Hematopoietic multipotent progenitor cell treated with erythropoietin and hydrocortisone succinate and interleukin-3 and kit ligand, for 6 days (in vitro differentiated cells): Measurements from ENCODE around the gene MTHFD2L.
"Not testable (repeated sequence)": the region's sequence is repeated elsewhere in the genome, so short reads cannot be mapped to it uniquely, and the experiment has no call there.

Experiments used
- DNase-seq: peaks from one replicate; pipeline ENCODE4 v3.0.0-alpha.2; 2015

MTHFD2L gene

DNA sequence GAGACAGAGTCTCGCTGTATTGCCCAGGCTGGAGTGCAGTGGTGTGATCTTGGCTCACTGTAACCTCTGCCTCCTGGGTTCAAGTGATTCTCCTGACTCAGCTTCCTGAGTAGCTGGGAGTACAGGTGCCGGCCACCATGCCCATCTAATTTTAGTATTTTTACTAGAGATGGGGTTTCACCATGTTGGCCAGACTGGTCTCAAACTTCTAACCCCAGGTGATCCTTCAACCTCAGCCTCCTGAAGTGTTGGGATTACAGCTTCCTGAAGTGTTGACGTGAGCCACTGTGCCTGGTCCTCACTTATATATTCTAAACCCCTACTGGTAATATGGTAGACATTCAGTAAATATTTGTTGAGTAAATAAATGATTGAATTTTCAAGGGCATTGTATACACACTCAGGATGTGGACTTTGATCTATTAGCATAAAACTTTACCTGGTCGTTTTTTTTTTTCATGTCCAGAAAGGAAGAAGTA lies 33.0 kb downstream of the MTHFD2L start:
- no peak for DNase-seq

GRCh38 chr4:74197080-74197479 lies 39.2 kb downstream of the MTHFD2L start:
- no peak for DNase-seq

- DNase-seq = no peak
These were observed 44.2 kb downstream of the MTHFD2L start for GRCh38 chr4:74202062-74202586.

GRCh38 chr4:74203467-74203866 lies 45.5 kb downstream of the MTHFD2L start:
- DNase-seq = no peak

DNA sequence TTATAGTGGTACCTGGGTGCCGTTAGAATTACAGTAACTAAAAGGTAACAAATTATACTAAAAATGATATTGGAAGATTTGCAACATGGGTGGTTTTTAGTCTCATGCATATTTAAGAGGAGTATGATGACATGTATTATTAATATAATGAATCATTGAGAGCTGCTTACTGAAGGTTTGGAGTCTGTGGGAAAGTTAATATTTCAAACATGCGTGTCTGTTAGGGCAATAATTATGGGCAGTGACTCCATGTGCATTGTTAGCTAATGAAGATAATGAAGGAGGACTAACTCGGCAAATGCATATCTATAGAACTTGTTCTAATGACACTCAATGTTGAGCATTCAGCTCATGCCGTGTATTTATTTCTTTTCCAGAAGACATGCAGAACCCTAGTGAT lies 47.1 kb downstream of the MTHFD2L start:
- DNase-seq = no peak

DNA sequence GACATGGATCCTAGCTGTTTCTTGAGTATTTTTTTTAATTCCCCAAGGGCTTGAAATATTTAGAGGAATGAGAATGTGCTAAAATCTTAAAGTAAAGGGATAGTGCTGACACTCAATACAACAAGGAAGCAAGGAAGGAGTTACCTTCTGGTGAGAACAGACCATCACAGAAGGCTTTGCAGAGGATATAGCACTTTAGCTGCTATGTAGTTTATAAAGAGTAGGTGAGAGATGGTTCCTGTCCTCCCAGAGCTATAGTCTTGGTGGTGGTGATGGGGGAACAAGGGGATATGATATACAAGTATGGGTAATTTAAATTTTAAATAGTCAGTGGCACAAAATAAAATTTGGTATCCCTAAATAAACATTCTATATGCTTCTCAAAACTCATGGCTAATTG lies 47.6 kb downstream of the MTHFD2L start:
- DNase-seq = no peak

GRCh38 chr4:74206088-74206825 lies 48.3 kb downstream of the MTHFD2L start:
- peak; percentile 74 for DNase-seq

- DNase-seq = not testable (repeated sequence)
These were observed 56.7 kb downstream of the MTHFD2L start for GRCh38 chr4:74214457-74215159.

DNA sequence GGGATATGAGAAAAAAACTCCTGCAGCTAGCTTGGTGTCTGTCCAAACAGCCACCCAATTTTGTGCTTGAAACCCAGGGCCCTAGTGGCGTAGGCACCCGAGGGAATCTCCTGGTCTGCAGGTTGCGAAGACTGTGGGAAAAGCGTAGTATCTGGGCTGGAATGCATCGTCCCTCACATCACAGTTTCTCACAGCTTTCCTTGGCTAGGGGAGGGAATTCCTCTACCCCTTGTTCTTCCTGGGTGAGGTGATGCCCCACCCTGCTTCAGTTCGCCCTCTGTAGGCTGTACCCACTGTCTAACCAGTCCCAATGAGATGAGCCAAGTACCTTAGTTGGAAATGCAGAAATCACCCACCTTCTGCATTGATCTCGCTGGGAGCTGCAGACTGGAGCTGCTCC lies 57.3 kb downstream of the MTHFD2L start:
- DNase-seq = not testable (repeated sequence)

DNA sequence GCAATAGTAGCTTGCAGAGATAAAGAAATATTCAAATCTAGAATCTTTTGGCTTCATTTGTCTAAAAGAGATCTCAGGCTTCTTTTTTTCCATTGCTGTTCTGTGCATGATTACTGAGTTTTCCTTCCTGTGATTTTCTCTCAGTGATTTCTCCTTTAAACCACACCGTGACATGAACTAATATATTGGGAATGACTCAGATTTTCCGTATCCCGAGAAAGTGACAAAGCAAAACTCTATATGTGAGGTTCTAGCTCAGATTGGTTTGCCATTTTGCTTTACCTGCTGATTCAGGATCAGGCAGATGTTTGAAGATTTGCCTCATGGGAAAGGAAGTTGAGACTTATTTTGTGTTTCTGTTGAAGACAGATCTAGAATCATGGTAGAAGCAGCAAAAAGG lies 59.4 kb downstream of the MTHFD2L start:
- DNase-seq = no peak

GRCh38 chr4:74218201-74218600 lies 60.3 kb downstream of the MTHFD2L start:
- no peak for DNase-seq

- no peak for DNase-seq
These were observed 61.3 kb downstream of the MTHFD2L start for GRCh38 chr4:74219240-74219639.

GRCh38 chr4:74223098-74223497 lies 65.2 kb downstream of the MTHFD2L start:
- DNase-seq = no peak

DNA sequence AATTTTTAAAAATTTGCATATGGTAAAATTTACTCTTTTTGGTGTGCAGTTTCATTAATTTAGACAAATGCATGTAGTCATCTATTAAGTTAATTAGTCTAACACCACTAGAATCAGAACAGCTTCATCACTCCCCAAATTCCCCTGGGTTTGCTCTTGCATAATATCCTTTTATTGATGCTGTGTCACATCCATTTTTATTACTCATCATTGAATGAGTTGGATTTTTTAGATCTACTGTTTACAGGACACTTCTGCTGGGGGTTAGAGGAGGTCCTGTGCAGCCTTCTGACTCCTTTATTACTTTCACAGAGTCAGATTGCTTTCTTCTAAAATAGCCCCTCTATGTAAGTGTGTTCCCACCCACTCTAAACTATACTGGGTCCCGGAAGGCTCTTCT lies 65.9 kb downstream of the MTHFD2L start:
- no peak for DNase-seq

DNA sequence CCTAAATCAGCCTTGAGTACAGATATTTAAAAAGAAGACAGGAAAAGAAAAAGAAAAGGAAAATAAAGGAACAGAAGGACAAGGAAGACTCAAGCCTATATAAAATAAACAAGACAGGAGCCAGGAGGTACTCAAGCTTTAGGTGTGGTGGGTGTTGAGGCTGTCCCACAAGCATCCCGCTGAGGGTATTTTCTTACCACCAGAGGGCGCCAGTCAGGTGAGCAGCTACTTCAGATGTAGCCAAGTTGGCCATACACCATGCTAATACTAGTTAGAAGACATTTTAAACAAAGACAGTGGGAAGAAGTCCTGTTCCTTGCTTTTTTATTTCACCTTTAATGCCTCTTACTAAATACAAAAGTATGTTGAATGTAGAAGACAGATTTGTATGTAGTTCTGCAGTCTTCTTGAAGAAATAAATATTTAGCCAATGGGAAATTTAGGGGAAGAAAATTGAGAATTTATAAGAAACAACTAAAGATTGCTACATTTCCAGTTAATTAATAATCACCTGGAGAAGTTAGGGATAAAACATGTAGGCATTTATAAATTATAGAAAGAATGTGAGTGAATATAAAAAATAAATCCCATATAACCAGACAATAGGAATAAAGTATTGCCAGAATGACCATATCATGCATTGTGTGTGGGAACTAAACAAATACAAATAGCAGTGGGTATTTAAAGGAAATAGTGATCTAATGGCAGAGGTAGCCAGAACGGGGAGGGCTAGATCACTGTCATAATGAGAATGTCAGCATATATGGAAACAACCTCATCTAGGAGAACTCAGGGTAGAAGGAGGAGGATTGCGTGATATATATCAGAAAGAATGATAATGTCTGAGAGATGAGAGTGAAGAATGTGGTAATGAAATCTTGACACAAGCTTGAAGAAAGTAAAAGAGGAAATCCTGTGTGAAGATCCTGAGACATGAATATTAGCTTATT lies 71.0 kb downstream of the MTHFD2L start:
- DNase-seq = peak; percentile 91

- peak; percentile 83 for DNase-seq
These were observed 73.1 kb downstream of the MTHFD2L start for GRCh38 chr4:74230902-74231499.

- peak; percentile 24 for DNase-seq
These were observed 77.2 kb downstream of the MTHFD2L start for GRCh38 chr4:74235135-74235534.

DNA sequence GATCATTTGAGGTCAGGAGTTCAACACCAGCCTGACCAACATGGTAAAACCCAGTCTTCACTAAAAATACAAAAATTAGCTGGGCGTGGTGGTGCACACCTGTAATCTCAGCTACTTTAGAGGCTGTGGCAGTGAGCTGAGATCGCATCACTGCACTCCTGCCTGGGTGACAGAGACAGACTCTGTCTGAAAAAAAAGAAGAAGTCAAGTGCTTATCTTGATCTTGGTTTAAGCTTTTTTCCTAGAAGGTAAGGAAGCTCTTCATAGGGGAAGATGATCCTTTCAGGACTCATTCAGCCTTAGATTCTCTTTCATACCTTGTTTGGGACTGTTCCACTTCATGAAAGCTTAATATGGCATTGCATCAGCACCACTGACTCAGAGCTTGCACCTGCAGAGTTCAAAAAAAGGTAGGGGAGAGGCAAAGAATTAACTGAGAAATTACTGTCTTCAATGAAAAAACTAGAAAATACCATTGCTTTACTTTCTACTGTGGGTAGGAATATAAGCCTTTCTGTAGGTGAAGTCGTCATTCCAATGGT lies 79.6 kb downstream of the MTHFD2L start:
- peak; percentile 25 for DNase-seq

- peak; percentile 20 for DNase-seq
These were observed 86.1 kb downstream of the MTHFD2L start for GRCh38 chr4:74244049-74244448.

- no peak for DNase-seq
These were observed 95.0 kb downstream of the MTHFD2L start for GRCh38 chr4:74252933-74253332.

DNA sequence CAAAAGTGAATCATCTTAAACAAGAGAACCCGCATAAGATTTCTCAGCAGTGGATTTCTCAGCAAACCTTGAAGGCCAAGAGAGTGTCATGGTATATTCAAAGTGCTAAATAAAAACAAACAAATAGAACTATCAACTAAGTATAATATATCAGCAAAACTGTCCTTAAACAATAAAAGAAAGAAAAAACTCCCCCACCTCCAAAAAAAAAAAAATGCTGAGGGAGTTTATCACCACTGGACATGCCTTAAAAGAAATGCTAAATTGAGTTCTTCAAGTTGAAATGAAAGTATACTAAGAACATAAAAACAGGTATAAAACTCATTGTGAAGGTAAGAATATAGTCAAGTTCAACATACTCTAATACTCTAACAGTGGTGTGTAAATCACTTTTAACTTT lies 96.5 kb downstream of the MTHFD2L start:
- no peak for DNase-seq

GRCh38 chr4:74255096-74255495 lies 97.2 kb downstream of the MTHFD2L start:
- DNase-seq = peak; percentile 69
